Measurements from ENCODE around the gene TNS2.
"Not testable (repeated sequence)": the region's sequence is repeated elsewhere in the genome, so short reads cannot be mapped to it uniquely, and the experiment has no call there.

- TF ChIP-seq BHLHE40 (IDR thresholded peaks at IDR 0.05; ENCODE audit: low read length); ZNF776 (CRISPR knock-in tag; IDR thresholded peaks at IDR 0.05); POLR2A (IDR thresholded peaks at IDR 0.05; ENCODE audit: insufficient read depth in 1 of 2, low read depth in 2 of 2, low read length in 2 of 2); FOSL2 (CRISPR knock-in tag; IDR thresholded peaks at IDR 0.05); TAF1 (CRISPR knock-in tag; IDR thresholded peaks at IDR 0.05); ZBTB8A (CRISPR knock-in tag; IDR thresholded peaks at IDR 0.05; ENCODE audit: borderline replicate concordance, low read depth); EHMT2 (IDR thresholded peaks at IDR 0.05; ENCODE audit: borderline replicate concordance, low read depth, low read length); CTCF (CRISPR knock-in tag; IDR thresholded peaks at IDR 0.05); ELF1 (CRISPR knock-in tag; IDR thresholded peaks at IDR 0.05); KDM5B (CRISPR knock-in tag; IDR thresholded peaks at IDR 0.05; ENCODE audit: borderline replicate concordance); RNF2 (conservative IDR thresholded peaks at IDR 0.05; ENCODE audit: low read depth): not testable (repeated sequence)
These were observed 22.9 kb upstream of the TNS2 start for GRCh38 chr12:53027014-53027413.

All from HepG2 (cell line).